Progenitor cell of endocrine pancreas (in vitro differentiated cells): ENCODE results near the gene ZC3H11A. TPM values are rescaled to one million over a fixed set of nuclear protein-coding genes. Genes with fewer than 3 reads are reported as not detected.
"Not testable (repeated sequence)": the region's sequence is repeated elsewhere in the genome, so short reads cannot be mapped to it uniquely, and the experiment has no call there.

Source experiments
- DNase-seq: peaks from one replicate; pipeline ENCODE4 v3.0.0; 2021; ENCODE audit warnings: low spot score; ENCODE audit not compliant: unreplicated experiment
- H3K27ac Mint-ChIP-seq: 2 replicates; pipeline ENCODE4 v1.8.0; 2021; ENCODE audit warnings: mild to moderate bottlenecking, moderate library complexity, mixed read lengths
- H3K27me3 Mint-ChIP-seq: 2 replicates; pipeline ENCODE4 v1.8.0; 2021; ENCODE audit warnings: mixed read lengths
- H3K36me3 Mint-ChIP-seq: 2 replicates; pipeline ENCODE4 v1.8.0; 2022; ENCODE audit warnings: mixed read lengths; ENCODE audit not compliant: insufficient read depth
- H3K4me1 Mint-ChIP-seq: 2 replicates; pipeline ENCODE4 v1.8.0; 2021; ENCODE audit warnings: low read depth, mixed read lengths
- H3K4me3 Mint-ChIP-seq: 2 replicates; pipeline ENCODE4 v1.8.0; 2021; ENCODE audit warnings: low read depth, mild to moderate bottlenecking, moderate library complexity, mixed read lengths
- H3K9me3 Mint-ChIP-seq: 2 replicates; pipeline ENCODE4 v1.8.0; 2021; ENCODE audit warnings: low read depth, mixed read lengths
- total RNA-seq: library from RNA; stranded (reverse); gene quantifications from 2 replicates; pipeline ENCODE4 v1.2.1, GENCODE V29; 2021
- TF ChIP-seq, protein P1 (sequence below): fragments of 200-600 bp; sonication (generic); IDR thresholded peaks from one replicate; pipeline ENCODE4 v1.5.0; 2021; ENCODE audit warnings: antibody characterized with exemption, mild to moderate bottlenecking; ENCODE audit not compliant: unreplicated experiment

The ZC3H11A gene
- total RNA-seq, 1 donor from 2014 or later: 100 TPM

GRCh38 chr1:203756036-203756435 is 39.4 kb upstream of the ZC3H11A start:
- H3K27me3 Mint-ChIP-seq: no peaks in the 10 kb centered on the region
- H3K4me1 Mint-ChIP-seq: peaks cover 9% of the 10 kb centered on the region
- no peaks in the 10 kb centered on the region for H3K9me3 Mint-ChIP-seq
- TF ChIP-seq, protein P1, sequence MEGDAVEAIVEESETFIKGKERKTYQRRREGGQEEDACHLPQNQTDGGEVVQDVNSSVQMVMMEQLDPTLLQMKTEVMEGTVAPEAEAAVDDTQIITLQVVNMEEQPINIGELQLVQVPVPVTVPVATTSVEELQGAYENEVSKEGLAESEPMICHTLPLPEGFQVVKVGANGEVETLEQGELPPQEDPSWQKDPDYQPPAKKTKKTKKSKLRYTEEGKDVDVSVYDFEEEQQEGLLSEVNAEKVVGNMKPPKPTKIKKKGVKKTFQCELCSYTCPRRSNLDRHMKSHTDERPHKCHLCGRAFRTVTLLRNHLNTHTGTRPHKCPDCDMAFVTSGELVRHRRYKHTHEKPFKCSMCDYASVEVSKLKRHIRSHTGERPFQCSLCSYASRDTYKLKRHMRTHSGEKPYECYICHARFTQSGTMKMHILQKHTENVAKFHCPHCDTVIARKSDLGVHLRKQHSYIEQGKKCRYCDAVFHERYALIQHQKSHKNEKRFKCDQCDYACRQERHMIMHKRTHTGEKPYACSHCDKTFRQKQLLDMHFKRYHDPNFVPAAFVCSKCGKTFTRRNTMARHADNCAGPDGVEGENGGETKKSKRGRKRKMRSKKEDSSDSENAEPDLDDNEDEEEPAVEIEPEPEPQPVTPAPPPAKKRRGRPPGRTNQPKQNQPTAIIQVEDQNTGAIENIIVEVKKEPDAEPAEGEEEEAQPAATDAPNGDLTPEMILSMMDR: no peak
- H3K4me3 Mint-ChIP-seq: no peak overlapping the region
- no peak overlapping the region for H3K27ac Mint-ChIP-seq
- DNase-seq: no peak
- H3K36me3 Mint-ChIP-seq: no peaks in the 10 kb centered on the region

DNA sequence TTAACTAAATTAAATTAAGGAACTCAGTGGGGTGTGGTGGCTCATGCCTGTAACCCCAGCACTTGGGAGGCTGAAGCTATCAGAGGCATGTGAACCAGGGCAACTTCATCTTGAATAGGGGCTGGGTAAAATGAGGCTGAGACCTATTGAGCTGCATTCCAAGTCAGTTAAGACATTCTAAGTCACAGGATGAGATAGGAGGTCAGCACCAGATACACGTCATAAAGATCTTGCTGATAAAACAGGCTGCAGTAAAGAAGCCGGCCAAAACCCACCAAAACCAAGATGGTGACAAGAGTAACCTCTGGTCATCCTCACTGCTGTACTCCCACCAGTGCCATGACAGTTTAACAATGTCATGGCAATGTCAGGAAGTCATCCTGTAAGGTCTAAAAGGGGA is 36.7 kb upstream of the ZC3H11A start:
- H3K9me3 Mint-ChIP-seq, H3K4me1 Mint-ChIP-seq, DNase-seq, H3K4me3 Mint-ChIP-seq, H3K27ac Mint-ChIP-seq, H3K27me3 Mint-ChIP-seq, H3K36me3 Mint-ChIP-seq: not testable (repeated sequence)

DNA sequence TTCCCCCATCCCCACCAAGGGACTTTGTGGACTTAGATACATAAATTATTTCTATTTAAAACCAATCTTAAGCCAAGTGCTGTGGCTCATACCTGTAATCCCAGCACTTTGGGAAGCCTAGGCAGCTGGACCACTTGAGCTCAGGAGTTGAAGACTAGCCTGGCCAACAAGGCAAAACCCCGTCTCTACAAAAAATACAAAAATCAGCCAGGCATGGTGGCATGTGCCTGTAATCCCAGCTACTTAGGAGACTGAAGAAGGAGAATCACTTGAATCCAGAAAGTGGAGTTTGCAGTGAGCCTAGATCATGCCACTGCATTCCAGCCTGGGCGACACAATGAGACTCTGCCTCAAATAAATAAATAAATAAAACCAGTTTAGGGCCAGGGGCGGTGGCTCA is 34.9 kb upstream of the ZC3H11A start:
- DNase-seq: no peak

GRCh38 chr1:203761958-203762357 is 33.5 kb upstream of the ZC3H11A start:
- H3K9me3 Mint-ChIP-seq, H3K36me3 Mint-ChIP-seq, H3K27me3 Mint-ChIP-seq, H3K4me1 Mint-ChIP-seq, DNase-seq, H3K27ac Mint-ChIP-seq, H3K4me3 Mint-ChIP-seq: not testable (repeated sequence)

More for the DNA sequence above, 34.9 kb upstream of the ZC3H11A start:
- TF ChIP-seq, protein P1: no peak
- no peaks in the 10 kb centered on the region for H3K36me3 Mint-ChIP-seq
- H3K27me3 Mint-ChIP-seq: no peaks in the 10 kb centered on the region
- H3K4me1 Mint-ChIP-seq: peaks cover 1% of the 10 kb centered on the region
- H3K9me3 Mint-ChIP-seq: no peaks in the 10 kb centered on the region
- H3K27ac Mint-ChIP-seq: no peak overlapping the region
- H3K4me3 Mint-ChIP-seq: no peak overlapping the region

DNA sequence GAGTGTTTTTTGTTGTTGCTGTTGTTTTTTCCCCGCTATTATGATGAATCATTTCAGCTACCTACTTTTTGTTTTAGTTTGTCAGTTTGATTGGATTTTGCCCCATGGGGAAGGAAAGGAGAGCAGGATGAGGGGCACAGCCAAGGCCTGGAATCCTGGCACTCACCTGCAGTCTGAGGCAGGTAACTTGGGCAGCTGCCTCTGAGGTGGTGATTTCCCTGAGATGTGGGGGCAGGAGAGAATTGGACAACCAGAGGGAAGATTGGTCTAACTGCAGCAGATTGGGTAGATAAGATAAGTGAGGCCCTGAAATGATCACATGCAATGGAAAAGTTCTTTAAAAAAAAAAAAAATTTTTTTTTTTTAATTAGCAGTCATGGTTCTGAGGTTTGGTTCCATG is 31.9 kb upstream of the ZC3H11A start:
- TF ChIP-seq, protein P1: no peak
- Mint-ChIP-seq H3K27me3 (no peaks in the 10 kb centered on the region), H3K36me3 (no peaks in the 10 kb centered on the region), H3K4me1 (peaks cover 4% of the 10 kb centered on the region), H3K4me3 (no peak overlapping the region), H3K27ac (no peak overlapping the region), H3K9me3 (no peaks in the 10 kb centered on the region)
- no peak for DNase-seq

DNA sequence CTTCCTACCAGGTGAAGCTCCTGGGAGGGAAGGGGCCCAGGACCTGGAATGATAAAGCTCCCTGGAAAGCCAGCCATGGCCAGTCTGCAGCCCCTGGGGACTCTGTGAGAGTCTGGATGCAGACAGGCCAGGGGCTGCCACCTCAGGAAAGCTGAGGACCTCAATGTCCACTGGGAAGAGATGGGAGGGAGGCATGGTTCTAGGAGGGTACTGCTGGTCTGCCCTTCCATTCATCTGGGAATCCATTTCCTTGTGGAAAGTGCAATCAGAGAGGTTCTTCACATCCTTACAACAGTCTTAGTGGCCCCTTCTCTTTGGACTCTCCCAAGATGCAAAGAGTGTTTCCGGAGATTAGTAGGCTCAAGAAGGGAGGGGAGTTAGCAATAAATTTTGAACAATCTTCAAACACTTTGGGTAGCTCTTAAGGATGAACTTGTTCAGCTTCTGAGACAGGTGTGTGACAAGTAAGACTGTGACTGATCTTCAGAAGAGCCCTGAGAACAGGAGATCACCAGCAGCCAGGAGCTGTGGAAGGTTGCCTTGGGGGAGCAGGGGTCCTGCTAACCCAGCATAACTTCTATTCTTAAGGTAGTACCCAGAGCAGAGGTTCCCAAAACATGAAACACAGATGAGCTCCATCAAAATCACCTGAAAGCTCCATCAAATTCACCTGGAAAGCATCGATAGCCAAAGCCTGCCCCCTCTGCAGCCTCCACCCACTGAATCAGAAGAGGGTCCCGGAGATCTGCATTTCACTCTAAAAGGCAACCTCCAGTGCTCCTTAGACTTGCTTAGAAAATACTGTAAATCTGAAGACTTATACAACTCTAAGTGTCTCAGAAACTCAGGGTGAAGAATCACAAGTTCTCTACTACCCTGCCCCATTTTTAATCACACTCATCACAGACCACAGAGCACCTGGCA is 31.1 kb upstream of the ZC3H11A start:
- TF ChIP-seq, protein P1: no peak

More for the DNA sequence above, 31.1 kb upstream of the ZC3H11A start:
- no peaks in the 10 kb centered on the region for H3K9me3 Mint-ChIP-seq
- no peak for DNase-seq
- H3K36me3 Mint-ChIP-seq: no peaks in the 10 kb centered on the region
- H3K4me3 Mint-ChIP-seq: no peak overlapping the region
- H3K4me1 Mint-ChIP-seq: peaks cover 9% of the 10 kb centered on the region
- H3K27me3 Mint-ChIP-seq: no peaks in the 10 kb centered on the region
- no peak overlapping the region for H3K27ac Mint-ChIP-seq
